HEK293T (cell line): ENCODE data around the gene SF3A2.

Source experiments
- FOXK2 ChIP-seq: fragments of 450-650 bp; IDR thresholded peaks from 2 replicates; pipeline ENCODE4 v1.6.1; 2016; ENCODE audit warnings: mild to moderate bottlenecking
- FOXM1 ChIP-seq: fragments of 450-650 bp; IDR thresholded peaks from 2 replicates; pipeline ENCODE4 v1.6.1; 2017; ENCODE audit warnings: mild to moderate bottlenecking, borderline replicate concordance
- NFRKB ChIP-seq: fragments of 450-650 bp; IDR thresholded peaks from 2 replicates; pipeline ENCODE4 v1.6.1; 2016; ENCODE audit warnings: mild to moderate bottlenecking, moderate library complexity
- PKNOX1 ChIP-seq: fragments of 450-650 bp; IDR thresholded peaks from 2 replicates; pipeline ENCODE4 v1.6.1; 2016
- SUZ12 ChIP-seq: fragments of 450-650 bp; IDR thresholded peaks from 2 replicates; pipeline ENCODE4 v1.6.1; 2016; ENCODE audit warnings: mild to moderate bottlenecking

GRCh38 chr19:2189880-2190279 lies 46.7 kb upstream of the SF3A2 start:
- no peak for TF ChIP-seq NFRKB
- no peak for TF ChIP-seq FOXK2
- TF ChIP-seq FOXM1: no peak
- no peak for TF ChIP-seq SUZ12
- no peak for TF ChIP-seq PKNOX1
